ENCODE measurements around the gene RFX8. TPM values are rescaled to one million over a fixed set of nuclear protein-coding genes. Genes with fewer than 3 reads are reported as not detected.

Gene RFX8
- total and polyA plus RNA-seq, 5 experiments from 2014 or later = not detected

DNA sequence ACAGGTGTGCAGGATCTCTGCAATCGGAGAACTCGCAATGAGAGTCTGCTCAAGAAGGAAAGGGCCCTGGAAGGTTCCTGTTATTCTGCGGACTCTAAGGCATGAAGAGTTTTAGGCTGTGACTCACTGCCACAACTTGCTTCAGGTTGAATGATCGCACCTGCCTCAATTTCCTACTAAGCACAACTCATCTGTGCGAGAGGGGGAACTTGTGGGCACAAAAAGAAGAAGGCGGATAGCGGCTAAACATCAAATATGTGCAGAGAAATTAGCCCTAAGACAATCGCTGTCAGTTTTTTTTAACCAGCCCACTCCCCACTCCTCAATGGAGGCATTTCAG is 73.6 kb downstream of the RFX8 start:
- DNase-seq = no peak
- Mint-ChIP-seq H3K9me3 (peaks cover 0 to under 1% (median 0%) of the 10 kb centered on the region in 9 donors), H3K27me3 (peaks cover 8 to 60% (median 19%) of the 10 kb centered on the region in 5 donors), H3K27ac (no peak overlapping the region), H3K4me3 (peak overlapping the region in 1 of 10 donors; percentile 42), H3K4me1 (peaks cover 0 to 50% (median 0%) of the 10 kb centered on the region in 4 donors), H3K36me3 (no peaks in the 10 kb centered on the region)
- ATAC-seq = peak in 1 of 2 donors; percentile 33
- POLR2A ChIA-PET = no interaction called here

DNA sequence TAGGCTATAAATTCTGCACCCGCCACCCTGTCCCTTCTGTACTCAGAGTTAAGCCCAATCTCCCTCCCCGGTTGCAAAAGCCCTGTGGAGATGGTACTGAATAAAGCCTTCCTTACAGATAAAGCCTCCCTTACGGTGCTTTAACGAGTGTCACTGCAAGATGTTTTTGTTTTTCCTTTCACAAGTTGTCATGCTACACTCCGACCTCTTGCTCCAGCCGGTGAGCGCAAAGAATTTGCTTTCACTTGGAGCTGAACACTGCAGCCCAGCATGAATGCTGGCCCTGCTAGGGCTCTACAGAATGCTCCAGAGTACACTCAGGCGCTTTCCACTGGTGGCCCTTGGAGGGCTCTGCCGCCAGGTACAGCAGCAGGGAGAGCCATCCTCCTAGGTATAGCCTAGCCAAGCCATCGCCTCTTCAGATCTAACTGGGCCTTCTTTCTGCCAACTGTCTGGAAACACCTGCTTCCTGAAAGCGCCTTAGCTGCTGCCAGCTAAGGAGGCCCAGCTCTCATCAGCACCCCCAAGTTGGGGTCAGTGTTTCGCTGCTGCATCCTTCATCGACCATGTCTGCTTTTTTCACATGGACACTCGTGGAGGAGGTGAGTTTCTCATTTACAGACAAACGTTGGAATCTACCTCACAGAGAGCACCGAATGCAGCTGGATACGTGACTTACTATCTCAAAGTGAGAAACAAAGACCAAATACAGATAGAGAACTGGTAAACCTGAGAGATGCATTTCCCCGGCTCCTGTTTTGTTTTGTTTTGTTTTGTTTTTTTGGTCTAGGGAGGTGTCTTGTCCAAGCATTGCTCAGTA is 74.2 kb downstream of the RFX8 start:
- DNase-seq (no peak), ATAC-seq (no peak)
- Mint-ChIP-seq H3K27ac (peak overlapping the region in 1 of 10 donors; percentile 46), H3K4me1 (peaks cover 0 to 46% (median 0%) of the 10 kb centered on the region in 4 donors), H3K36me3 (no peaks in the 10 kb centered on the region), H3K4me3 (peak overlapping the region in 1 of 10 donors; percentile 42), H3K27me3 (peaks cover 8 to 66% (median 19%) of the 10 kb centered on the region in 5 donors), H3K9me3 (peaks cover 0 to 1% (median 0%) of the 10 kb centered on the region in 9 donors)
- POLR2A ChIA-PET = no interaction called here

DNA sequence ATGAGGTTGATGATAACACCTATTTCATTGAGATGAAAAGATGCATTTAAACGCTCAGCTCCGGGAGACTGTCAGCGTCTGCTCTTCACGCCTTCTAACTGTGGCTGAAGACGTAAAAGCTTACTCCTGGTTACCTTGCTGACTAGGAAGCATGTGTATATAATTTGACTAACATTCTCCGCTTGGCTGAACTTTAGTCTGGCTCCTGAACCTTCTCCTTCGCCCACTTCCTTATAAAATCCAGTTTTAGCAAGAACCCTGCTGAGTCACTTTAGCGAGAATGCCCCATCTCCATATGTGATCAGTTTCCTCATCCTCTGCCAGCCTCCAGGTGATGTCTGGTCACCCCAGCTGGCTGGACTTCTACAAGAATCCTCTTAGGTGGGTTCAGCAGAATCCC is 74.9 kb downstream of the RFX8 start:
- POLR2A ChIA-PET = no interaction called here

DNA sequence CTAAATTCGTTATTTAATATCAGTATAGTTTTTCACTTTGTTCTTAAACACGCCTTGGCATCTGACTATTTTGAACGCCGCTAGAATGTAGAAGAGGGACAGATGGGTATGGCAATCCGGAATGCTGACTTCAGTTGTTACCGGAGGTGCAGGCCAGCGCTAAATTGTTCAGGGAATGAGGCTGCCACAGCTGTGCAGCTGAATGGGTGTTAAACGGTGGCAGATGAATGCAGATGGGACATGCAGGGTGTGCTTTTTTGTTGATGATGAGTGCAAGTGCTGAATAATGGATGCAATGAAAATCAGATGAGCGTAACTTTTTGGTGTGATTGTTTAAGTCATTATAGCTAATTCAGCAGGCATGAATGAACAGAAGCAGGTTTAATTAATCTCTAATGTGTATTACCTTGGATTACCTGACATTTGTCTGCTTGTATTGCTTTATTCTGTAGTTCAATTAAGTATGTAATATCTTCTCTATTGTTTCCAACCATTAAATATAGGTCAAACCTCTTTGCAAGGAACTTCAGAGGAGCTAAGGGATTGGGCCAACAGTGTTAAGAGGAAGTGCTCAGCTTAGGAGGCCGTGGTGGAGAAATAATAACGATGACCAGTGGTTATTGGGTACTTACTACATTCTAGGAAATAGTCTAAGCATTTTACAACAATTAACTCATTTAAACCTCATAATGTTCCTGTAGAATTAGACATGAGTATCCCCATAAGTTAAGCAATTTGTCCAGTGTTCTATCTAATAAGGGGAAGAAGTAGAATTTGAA is 75.7 kb downstream of the RFX8 start:
- peaks cover 0 to 1% (median 0%) of the 10 kb centered on the region in 9 donors for H3K9me3 Mint-ChIP-seq
- peaks cover 10 to 81% (median 19%) of the 10 kb centered on the region in 5 donors for H3K27me3 Mint-ChIP-seq
- H3K36me3 Mint-ChIP-seq = no peaks in the 10 kb centered on the region
- ATAC-seq = no peak
- peaks cover 0 to 36% (median 0%) of the 10 kb centered on the region in 4 donors for H3K4me1 Mint-ChIP-seq
- no peak overlapping the region for H3K27ac Mint-ChIP-seq
- DNase-seq = no peak
- no peak overlapping the region for H3K4me3 Mint-ChIP-seq
- POLR2A ChIA-PET = no interaction called here

More for the DNA sequence above, 74.9 kb downstream of the RFX8 start:
- H3K27me3 Mint-ChIP-seq = peaks cover 10 to 73% (median 19%) of the 10 kb centered on the region in 5 donors
- H3K4me1 Mint-ChIP-seq = peaks cover 0 to 40% (median 0%) of the 10 kb centered on the region in 4 donors
- DNase-seq = no peak
- H3K9me3 Mint-ChIP-seq = peaks cover 0 to 1% (median 0%) of the 10 kb centered on the region in 9 donors
- peak overlapping the region in 1 of 10 donors; percentile 24 for H3K4me3 Mint-ChIP-seq
- ATAC-seq = no peak
- H3K27ac Mint-ChIP-seq = no peak overlapping the region
- no peaks in the 10 kb centered on the region for H3K36me3 Mint-ChIP-seq

GRCh38 chr2:101398116-101398821 is 76.6 kb downstream of the RFX8 start:
- Mint-ChIP-seq H3K36me3 (no peaks in the 10 kb centered on the region), H3K9me3 (peaks cover 0 to 1% (median 0%) of the 10 kb centered on the region in 9 donors), H3K4me3 (no peak overlapping the region), H3K27ac (no peak overlapping the region), H3K27me3 (peaks cover 11 to 82% (median 19%) of the 10 kb centered on the region in 5 donors), H3K4me1 (peaks cover 0 to 35% (median 0%) of the 10 kb centered on the region in 4 donors)
- ATAC-seq (no peak), DNase-seq (no peak)
- POLR2A ChIA-PET = no interaction called here

DNA sequence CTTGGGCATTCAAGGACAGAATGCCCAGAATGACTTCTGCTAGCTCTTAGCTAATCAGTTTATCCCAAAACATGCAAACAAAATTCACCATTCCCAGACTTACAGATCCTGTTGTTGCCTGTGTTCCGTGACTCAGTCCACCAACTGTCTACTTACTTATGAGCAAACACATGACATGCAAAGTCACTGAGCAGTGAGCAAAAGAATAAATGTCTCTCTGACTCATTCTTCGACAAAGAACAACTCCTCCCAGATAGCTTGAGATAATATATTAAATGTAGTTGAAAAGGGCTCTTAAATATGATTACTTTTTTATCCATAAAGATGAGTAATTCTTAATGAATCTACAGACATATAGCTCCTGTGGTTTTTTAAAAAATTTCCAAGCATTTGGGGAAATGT is 78.6 kb downstream of the RFX8 start:
- ATAC-seq (no peak), DNase-seq (no peak)
- Mint-ChIP-seq H3K4me1 (peaks cover 0 to 18% (median 0%) of the 10 kb centered on the region in 4 donors), H3K27ac (no peak overlapping the region), H3K27me3 (peaks cover 8 to 62% (median 18%) of the 10 kb centered on the region in 5 donors), H3K9me3 (peaks cover 0 to 1% (median 0%) of the 10 kb centered on the region in 9 donors), H3K4me3 (no peak overlapping the region), H3K36me3 (no peaks in the 10 kb centered on the region)
- POLR2A ChIA-PET = no interaction called here

- H3K27ac Mint-ChIP-seq = no peak overlapping the region
- peaks cover 8 to 56% (median 18%) of the 10 kb centered on the region in 5 donors for H3K27me3 Mint-ChIP-seq
Measured at GRCh38 chr2:101395545-101396315, 79.2 kb downstream of the RFX8 start.

GRCh38 chr2:101388232-101388631 is 86.7 kb downstream of the RFX8 start:
- Mint-ChIP-seq H3K9me3 (no peaks in the 10 kb centered on the region), H3K36me3 (peaks cover 0 to 3% (median 0%) of the 10 kb centered on the region in 3 donors), H3K27me3 (peaks cover 30 to 66% (median 52%) of the 10 kb centered on the region in 5 donors), H3K27ac (no peak overlapping the region), H3K4me3 (peak overlapping the region in 8 of 10 donors; percentile 27 to 79 (median 50)), H3K4me1 (peaks cover 5 to 13% (median 11%) of the 10 kb centered on the region in 4 donors)
- ATAC-seq (no peak), DNase-seq (no peak)
- POLR2A ChIA-PET = no interaction called here

More at GRCh38 chr2:101395545-101396315, 79.2 kb downstream of the RFX8 start:
- no peak for DNase-seq
- peaks cover 0 to 13% (median 0%) of the 10 kb centered on the region in 4 donors for H3K4me1 Mint-ChIP-seq
- POLR2A ChIA-PET = no interaction called here
- no peak for ATAC-seq
- H3K36me3 Mint-ChIP-seq = no peaks in the 10 kb centered on the region
- no peak overlapping the region for H3K4me3 Mint-ChIP-seq
- peaks cover 0 to 1% (median 0%) of the 10 kb centered on the region in 9 donors for H3K9me3 Mint-ChIP-seq

GRCh38 chr2:101387151-101387834 is 87.6 kb downstream of the RFX8 start, which contains the start of gene CREG2:
Gene CREG2 (minus strand): TSS chr2:101387503. CDS start chr2:101387457, 46 bp downstream.
- peak within 1 kb of the TSS; percentile 61 to 81 (median 77) for H3K4me3 Mint-ChIP-seq
- no peak within 1 kb of the TSS for H3K27ac Mint-ChIP-seq
- H3K36me3 Mint-ChIP-seq = peaks cover 0 to 3% (median 0%) of the 10 kb centered on the region in 3 donors
- H3K4me1 Mint-ChIP-seq = peaks cover 5 to 13% (median 11%) of the 10 kb centered on the region in 4 donors
- POLR2A ChIA-PET = no interaction called here
- ATAC-seq = peak; percentile 93
- H3K27me3 Mint-ChIP-seq = peaks cover 29 to 72% (median 54%) of the 10 kb centered on the region in 5 donors
- no peaks in the 10 kb centered on the region for H3K9me3 Mint-ChIP-seq
- peak; percentile 21 to 75 (median 55) for DNase-seq

DNA sequence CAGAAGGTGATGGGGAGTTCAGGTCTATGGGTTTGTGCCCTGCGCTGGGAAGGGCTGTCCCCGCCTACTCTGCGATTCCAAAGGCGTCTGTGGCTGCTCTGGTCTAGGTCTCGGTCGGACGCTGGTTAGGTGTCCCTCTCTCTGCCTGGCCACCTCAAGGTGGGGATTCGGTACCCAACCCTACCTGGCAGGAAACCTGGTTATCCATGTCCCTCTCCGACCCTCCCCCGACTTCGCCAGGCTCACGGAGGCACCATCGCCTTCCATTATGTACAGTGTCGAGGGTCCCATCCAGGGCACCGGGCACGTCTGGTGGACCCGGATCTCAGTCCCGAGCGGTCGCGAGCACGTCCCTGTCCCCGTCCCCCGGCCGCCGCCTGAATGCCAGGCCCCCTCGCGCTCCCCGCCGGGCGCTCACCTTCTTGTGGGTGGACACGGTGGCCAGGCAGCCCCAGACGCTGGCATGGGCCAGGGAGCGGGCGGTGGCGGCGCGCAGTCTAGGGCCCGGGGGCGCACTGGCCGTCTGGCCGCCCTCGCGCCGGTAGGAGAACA is 88.2 kb downstream of the RFX8 start:
- ATAC-seq = peak in 1 of 2 donors; percentile 24
- POLR2A ChIA-PET = no interaction called here

GRCh38 chr2:101383016-101383541 is 91.8 kb downstream of the RFX8 start:
- H3K27ac Mint-ChIP-seq = no peak overlapping the region
- ATAC-seq = no peak
- no peak for DNase-seq
- peaks cover 0 to 3% (median 0%) of the 10 kb centered on the region in 3 donors for H3K36me3 Mint-ChIP-seq
- H3K9me3 Mint-ChIP-seq = no peaks in the 10 kb centered on the region
- no peak overlapping the region for H3K4me3 Mint-ChIP-seq
- POLR2A ChIA-PET = no interaction called here
- H3K4me1 Mint-ChIP-seq = peaks cover 4 to 13% (median 11%) of the 10 kb centered on the region in 4 donors
- H3K27me3 Mint-ChIP-seq = peaks cover 14 to 50% (median 36%) of the 10 kb centered on the region in 5 donors

More for the DNA sequence above, 88.2 kb downstream of the RFX8 start:
- peaks cover 28 to 72% (median 54%) of the 10 kb centered on the region in 5 donors for H3K27me3 Mint-ChIP-seq
- H3K4me3 Mint-ChIP-seq = peak overlapping the region; percentile 57 to 79 (median 65)
- H3K9me3 Mint-ChIP-seq = no peaks in the 10 kb centered on the region
- H3K4me1 Mint-ChIP-seq = peaks cover 5 to 13% (median 11%) of the 10 kb centered on the region in 4 donors
- peak in 1 of 10 donors; percentile 2 for DNase-seq
- peaks cover 0 to 3% (median 0%) of the 10 kb centered on the region in 3 donors for H3K36me3 Mint-ChIP-seq
- H3K27ac Mint-ChIP-seq = no peak overlapping the region
